ENCODE measurements around the gene TBC1D22A. TPM values are rescaled to one million over a fixed set of nuclear protein-coding genes. Genes with fewer than 3 reads are reported as not detected.

The TBC1D22A gene
- polyA plus RNA-seq, 1 of the 3 experiments (the other 2 are of a cell fraction), result 16.5 TPM

GRCh38 chr22:46723882-46724281, 38.6 kb upstream of the TBC1D22A start:
- no peak overlapping the region for H3K4me2 ChIP-seq
- no peak overlapping the region for H2AFZ ChIP-seq (ENCODE audit: low read depth)
- peaks cover 70% of the 10 kb centered on the region for H3K79me2 ChIP-seq (ENCODE audit: insufficient read depth)
- 93% methylated on average over 9 of the region's 9 CpGs for WGBS (ENCODE audit: low lambda C conversion rate)
- DNase-seq, result no peak
- H4K20me1 ChIP-seq (ENCODE audit: insufficient read depth), result peaks cover 68% of the 10 kb centered on the region
- POLR2A ChIA-PET, result no interaction called here
- H3K27me3 ChIP-seq (ENCODE audit: insufficient read depth), result no peaks in the 10 kb centered on the region
- H3F3A ChIP-seq (replicated peaks; ENCODE audit: insufficient read depth), result no peaks in the 10 kb centered on the region
- H3K27ac ChIP-seq (ENCODE audit: low read depth in 2 of 2, low read length in 1 of 2), result no peak overlapping the region
- no peak overlapping the region for H3K9ac ChIP-seq
- H3K36me3 ChIP-seq (replicated peaks in 1 of 2; ENCODE audit: control insufficient read depth in 1 of 2, insufficient read depth in 2 of 2, low read length in 1 of 2), result peaks cover 10 to 16% of the 10 kb centered on the region in 2 experiments
- peaks cover 0 to 37% of the 10 kb centered on the region in 2 experiments; a peak in 1 of 4 replicates for H3K4me1 ChIP-seq (ENCODE audit: control insufficient read depth in 1 of 2, insufficient read depth in 2 of 2, low read depth in 1 of 2, low read length in 1 of 2)
- TF ChIP-seq ZBTB33 (IDR thresholded peaks at IDR 0.05; ENCODE audit: borderline replicate concordance, low read depth), result no peak
- TF ChIP-seq ELF1 (IDR thresholded peaks at IDR 0.05), result no peak
- TF ChIP-seq MAX (IDR thresholded peaks at IDR 0.05; ENCODE audit: low read depth), result no peak
- no peak for TF ChIP-seq TEAD4 (IDR thresholded peaks at IDR 0.05; ENCODE audit: borderline replicate concordance, insufficient read depth)
- TF ChIP-seq USF2 (IDR thresholded peaks at IDR 0.05; ENCODE audit: borderline replicate concordance, low read depth, low read length), result no peak
- no peak for TF ChIP-seq EZH2phosphoT487 (IDR thresholded peaks at IDR 0.05; ENCODE audit: borderline replicate concordance, low read depth)
- TF ChIP-seq RCOR1 (IDR thresholded peaks at IDR 0.05; ENCODE audit: low read length), result no peak
- CTCF ChIA-PET, result interaction anchor here (1.9 kb wide), 1 partner anchor 160 kb away, joined by 13 read pairs; no protein-coding TSS in a partner anchor
- H3K4me3 ChIP-seq (ENCODE audit: low read depth in 2 of 2, low read length in 1 of 2), result no peak overlapping the region
- H3K9me2 ChIP-seq, result no peaks in the 10 kb centered on the region
- H3K9me3 ChIP-seq, result no peaks in the 10 kb centered on the region

- TF ChIP-seq FOXM1 (IDR thresholded peaks at IDR 0.05; ENCODE audit: low read depth) (no peak), FOXJ3 (CRISPR knock-in tag; IDR thresholded peaks at IDR 0.05) (no peak), TCF12 (IDR thresholded peaks at IDR 0.05) (no peak), NRF1 (IDR thresholded peaks at IDR 0.05; ENCODE audit: low read depth, low read length) (no peak)
- H3K9ac ChIP-seq, result no peak overlapping the region
- H3K9me3 ChIP-seq, result no peaks in the 10 kb centered on the region
- peaks cover 82% of the 10 kb centered on the region for H3K79me2 ChIP-seq (ENCODE audit: insufficient read depth)
- 90% methylated on average over 15 of the region's 18 CpGs for WGBS (ENCODE audit: low lambda C conversion rate)
- H3K4me1 ChIP-seq (ENCODE audit: control insufficient read depth in 1 of 2, insufficient read depth in 2 of 2, low read depth in 1 of 2, low read length in 1 of 2), result peaks cover 0 to 42% of the 10 kb centered on the region in 2 experiments; a peak in 1 of 4 replicates
- H4K20me1 ChIP-seq (ENCODE audit: insufficient read depth), result peaks cover 77% of the 10 kb centered on the region
- no peak overlapping the region for H3K4me2 ChIP-seq
- H3K36me3 ChIP-seq (replicated peaks in 1 of 2; ENCODE audit: control insufficient read depth in 1 of 2, insufficient read depth in 2 of 2, low read length in 1 of 2), result peaks cover under 1 to 6% of the 10 kb centered on the region in 2 experiments
- DNase-seq, result no peak
- no peaks in the 10 kb centered on the region for H3F3A ChIP-seq (replicated peaks; ENCODE audit: insufficient read depth)
- no peaks in the 10 kb centered on the region for H3K27me3 ChIP-seq (ENCODE audit: insufficient read depth)
- H2AFZ ChIP-seq (ENCODE audit: low read depth), result no peak overlapping the region
- CTCF ChIA-PET, result interaction anchor here (1.1 to 2.2 kb wide), 2 partner anchors 11 to 161 kb away, joined by 5 to 12 read pairs; no protein-coding TSS in a partner anchor
- H3K27ac ChIP-seq (ENCODE audit: low read depth in 2 of 2, low read length in 1 of 2), result no peak overlapping the region
- no peaks in the 10 kb centered on the region for H3K9me2 ChIP-seq
- no peak overlapping the region for H3K4me3 ChIP-seq (ENCODE audit: low read depth in 2 of 2, low read length in 1 of 2)
- POLR2A ChIA-PET, result no interaction called here
These were observed 37.4 kb upstream of the TBC1D22A start for GRCh38 chr22:46725096-46725495.
